ENCODE measurements around the gene SOX2. TPM values are rescaled to one million over a fixed set of nuclear protein-coding genes. Genes with fewer than 3 reads are reported as not detected.

The SOX2 gene
- total RNA-seq, 1 experiment from 2014 or later: 307 TPM

GRCh38 chr3:181698263-181698954 lies 13.3 kb upstream of the SOX2 start:
- Histone ChIP-seq H2BK15ac (ENCODE audit: low read depth, low read length) (no peak overlapping the region), H3K23ac (ENCODE audit: insufficient read length, low read depth, low read length) (no peak overlapping the region), H3K56ac (ENCODE audit: insufficient read length, low read depth, low read length) (no peak overlapping the region), H2BK120ac (ENCODE audit: low read depth, low read length, poor library complexity, severe bottlenecking) (no peak overlapping the region), H2AK5ac (ENCODE audit: insufficient read length, low read length) (no peak overlapping the region), H4K5ac (ENCODE audit: insufficient read length, low read depth, low read length) (no peak overlapping the region), H3K14ac (ENCODE audit: insufficient read depth, low read length) (no peak overlapping the region), H3K4me2 (ENCODE audit: insufficient read depth, insufficient read length, low read length) (no peak overlapping the region), H2BK12ac (ENCODE audit: insufficient read length, low read depth, low read length) (no peak overlapping the region), H3K4ac (ENCODE audit: low read depth, low read length) (no peak overlapping the region), H3T11ph (ENCODE audit: low read length) (no peak overlapping the region), H2BK5ac (ENCODE audit: insufficient read length, low read length) (no peak overlapping the region), H3K79me2 (ENCODE audit: insufficient read depth, low read length) (no peaks in the 10 kb centered on the region), H4K8ac (replicated peaks; ENCODE audit: insufficient read length, low read depth, low read length) (no peak overlapping the region), H2AFZ (ENCODE audit: low read length) (no peak overlapping the region), H2BK20ac (ENCODE audit: low read depth, low read length, poor library complexity, severe bottlenecking) (no peak overlapping the region), H4K91ac (ENCODE audit: insufficient read length, low read depth, low read length) (no peak overlapping the region), H3K27ac (ENCODE audit: insufficient read length, low read depth, low read length) (no peak overlapping the region), H3K9ac (ENCODE audit: extremely low read depth, insufficient read length, low read length) (no peak overlapping the region), H3K27me3 (ENCODE audit: insufficient read depth, low read length) (peaks cover 16% of the 10 kb centered on the region; the same call in 1 of the 2 replicates), H3K23me2 (ENCODE audit: insufficient read length, low read depth, low read length, poor library complexity, severe bottlenecking) (peaks cover 36% of the 10 kb centered on the region), H3K79me1 (ENCODE audit: insufficient read depth, low read depth, low read length, poor library complexity, severe bottlenecking) (no peaks in the 10 kb centered on the region), H3K9me3 (ENCODE audit: control insufficient read depth, low read depth, low read length) (no peaks in the 10 kb centered on the region), H4K20me1 (ENCODE audit: control insufficient read depth, insufficient read depth, insufficient read length) (no peaks in the 10 kb centered on the region), H3K4me1 (ENCODE audit: insufficient read depth, low read length) (peaks cover 6% of the 10 kb centered on the region; the same call in 1 of the 2 replicates), H3K18ac (ENCODE audit: insufficient read length, low read depth, low read length) (no peak overlapping the region)
- no peaks in the 10 kb centered on the region; a peak in 1 of 5 replicates for H3K9me3 Mint-ChIP-seq
- no peak overlapping the region; a peak in 1 of 7 replicates for H3K27ac Mint-ChIP-seq
- peaks cover 60 to 70% of the 10 kb centered on the region in 2 experiments for H3K4me1 Mint-ChIP-seq
- H3K4me3 Mint-ChIP-seq: no peak overlapping the region; a peak in 1 of 5 replicates
- H3K36me3 Mint-ChIP-seq (ENCODE audit: insufficient read depth in 1 of 3, low read depth in 3 of 3): no peaks in the 10 kb centered on the region
- WGBS (ENCODE audit: extremely low coverage, insufficient read length, low lambda C conversion rate): no CpG with 5 or more reads among the region's 5 CpGs
- H3K27me3 Mint-ChIP-seq (ENCODE audit: low read depth): no peaks in the 10 kb centered on the region
- TF ChIP-seq, protein P1, sequence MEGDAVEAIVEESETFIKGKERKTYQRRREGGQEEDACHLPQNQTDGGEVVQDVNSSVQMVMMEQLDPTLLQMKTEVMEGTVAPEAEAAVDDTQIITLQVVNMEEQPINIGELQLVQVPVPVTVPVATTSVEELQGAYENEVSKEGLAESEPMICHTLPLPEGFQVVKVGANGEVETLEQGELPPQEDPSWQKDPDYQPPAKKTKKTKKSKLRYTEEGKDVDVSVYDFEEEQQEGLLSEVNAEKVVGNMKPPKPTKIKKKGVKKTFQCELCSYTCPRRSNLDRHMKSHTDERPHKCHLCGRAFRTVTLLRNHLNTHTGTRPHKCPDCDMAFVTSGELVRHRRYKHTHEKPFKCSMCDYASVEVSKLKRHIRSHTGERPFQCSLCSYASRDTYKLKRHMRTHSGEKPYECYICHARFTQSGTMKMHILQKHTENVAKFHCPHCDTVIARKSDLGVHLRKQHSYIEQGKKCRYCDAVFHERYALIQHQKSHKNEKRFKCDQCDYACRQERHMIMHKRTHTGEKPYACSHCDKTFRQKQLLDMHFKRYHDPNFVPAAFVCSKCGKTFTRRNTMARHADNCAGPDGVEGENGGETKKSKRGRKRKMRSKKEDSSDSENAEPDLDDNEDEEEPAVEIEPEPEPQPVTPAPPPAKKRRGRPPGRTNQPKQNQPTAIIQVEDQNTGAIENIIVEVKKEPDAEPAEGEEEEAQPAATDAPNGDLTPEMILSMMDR (conservative IDR thresholded peaks at IDR 0.05): no peak
- peak; percentile 41 for DNase-seq

Data from H9 (cell line).